Testis (tissue), 3 donors: Measurements from ENCODE around the gene ZIC5. TPM values are rescaled to one million over a fixed set of nuclear protein-coding genes. Genes with fewer than 3 reads are reported as not detected.

ENCODE experiments used
- DNase-seq: peaks from one replicate; pipeline ENCODE4 v3.0.0-alpha.2; 2019
- H3K27ac ChIP-seq, 2 donors: fragments of 200-600 bp; sonication (generic); one replicate each; pipeline ENCODE4 v1.5.1; 2019
- H3K27me3 ChIP-seq: fragments of 200-600 bp; sonication (generic); one replicate; pipeline ENCODE4 v1.5.1; 2019
- H3K36me3 ChIP-seq: fragments of 200-600 bp; sonication (generic); one replicate; pipeline ENCODE4 v1.5.1; 2017; ENCODE audit warnings: low read depth; ENCODE audit errors: missing control alignments
- H3K4me1 ChIP-seq: fragments of 200-600 bp; sonication (generic); one replicate; pipeline ENCODE4 v1.5.1; 2019
- H3K4me3 ChIP-seq, 2 donors: fragments of 200-600 bp; sonication (generic); one replicate each; pipeline ENCODE4 v1.5.1; 2017 to 2019
- H3K9me3 ChIP-seq: fragments of 200-600 bp; sonication (generic); one replicate; pipeline ENCODE4 v1.5.1; 2017
- POLR2A ChIP-seq: fragments of 450-650 bp; IDR thresholded peaks from one replicate; pipeline ENCODE4 v1.6.1; 2017; ENCODE audit warnings: antibody characterized with exemption, mild to moderate bottlenecking, moderate library complexity
- WGBS, 2 donors: methylation state at CpG; one replicate each; pipeline ENCODE4 v1.1.5; 2018; 5-methylcytosine and 5-hydroxymethylcytosine counted together
- intact Hi-C: fragments of 100-400 bp; cut with DNase I; formaldehyde crosslinking; loops from one replicate; pipeline ENCODE4 v1.15.1; 2023; ENCODE audit warnings: low total_unique reads
- polyA plus RNA-seq: library from polyadenylated mRNA; stranded (reverse); fragments of 350-450 nt; fragmentation: Illumina TruSeq; extraction: RNeasy Lipid Tissue Mini Kit (QIAGEN cat#74804); gene quantifications from one replicate; pipeline ENCODE4 v1.2.3, GENCODE V29; 2014; ENCODE audit warnings: low read depth, low replicate concordance; ENCODE audit not compliant: insufficient read depth
- total RNA-seq, 2 donors: library from RNA; depleted of rRNA; stranded (reverse); fragments of >200 nt; gene quantifications; one replicate each; pipeline ENCODE4 v1.2.3, GENCODE V29; 2016
- TF ChIP-seq, protein P1 (sequence below), 3 experiments: fragments of 450-650 bp in 2 of 3; fragments of 200-600 bp in 1 of 3; sonication (generic) in 1 of 3; IDR thresholded peaks; one replicate each; pipeline ENCODE4 v1.5.1; 2016 to 2019; ENCODE audit warnings: antibody characterized with exemption in 3 of 3, mild to moderate bottlenecking in 2 of 3, moderate library complexity in 1 of 3

Gene ZIC5
- total and polyA plus RNA-seq, 3 donors from 2014 or later = 2.0 to 6.9 (median 3.0) TPM

DNA sequence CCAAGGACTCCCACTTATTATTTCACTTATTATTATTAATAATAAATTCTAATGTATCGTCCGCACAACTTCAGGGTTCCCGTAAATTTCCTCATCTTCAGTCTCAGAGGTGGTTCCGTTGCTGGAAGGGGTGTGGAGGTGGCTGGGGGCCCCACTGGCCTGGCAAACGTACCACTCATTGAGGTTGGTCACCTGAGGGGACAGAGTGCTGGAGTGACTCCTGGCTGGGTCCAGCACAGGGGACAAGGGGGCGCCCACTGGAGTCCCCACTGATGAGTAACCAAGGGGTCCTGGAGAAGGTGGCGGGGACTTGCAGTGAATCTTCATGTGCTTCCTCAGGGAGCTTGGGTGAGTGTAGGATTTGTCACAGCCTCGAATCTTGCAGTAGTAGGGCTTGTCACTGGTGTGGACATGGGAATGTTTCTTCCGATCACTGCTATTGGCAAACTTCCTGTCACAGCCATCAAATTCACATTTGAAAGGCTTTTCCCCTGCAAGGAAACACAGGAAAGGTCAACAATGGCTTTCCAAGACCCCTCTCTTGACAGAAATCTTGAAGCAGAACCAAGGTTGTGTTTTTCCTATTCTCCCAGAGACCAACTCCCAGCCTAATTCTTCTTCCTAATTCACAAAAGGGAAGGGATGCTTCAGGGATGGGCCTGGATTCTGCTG, 6.1 kb downstream of the ZIC5 start:
- no peaks in the 10 kb centered on the region for H3K36me3 ChIP-seq
- H3K4me1 ChIP-seq = no peaks in the 10 kb centered on the region
- H3K27me3 ChIP-seq = no peaks in the 10 kb centered on the region
- WGBS, 2 donors = 87 to 99% methylated on average over 7 to 9 of the region's 9 CpGs
- no peak overlapping the region for H3K27ac ChIP-seq
- no peak overlapping the region for H3K4me3 ChIP-seq
- intact Hi-C loops = no loop called here
- no peak for TF ChIP-seq POLR2A
- TF ChIP-seq, protein P1, sequence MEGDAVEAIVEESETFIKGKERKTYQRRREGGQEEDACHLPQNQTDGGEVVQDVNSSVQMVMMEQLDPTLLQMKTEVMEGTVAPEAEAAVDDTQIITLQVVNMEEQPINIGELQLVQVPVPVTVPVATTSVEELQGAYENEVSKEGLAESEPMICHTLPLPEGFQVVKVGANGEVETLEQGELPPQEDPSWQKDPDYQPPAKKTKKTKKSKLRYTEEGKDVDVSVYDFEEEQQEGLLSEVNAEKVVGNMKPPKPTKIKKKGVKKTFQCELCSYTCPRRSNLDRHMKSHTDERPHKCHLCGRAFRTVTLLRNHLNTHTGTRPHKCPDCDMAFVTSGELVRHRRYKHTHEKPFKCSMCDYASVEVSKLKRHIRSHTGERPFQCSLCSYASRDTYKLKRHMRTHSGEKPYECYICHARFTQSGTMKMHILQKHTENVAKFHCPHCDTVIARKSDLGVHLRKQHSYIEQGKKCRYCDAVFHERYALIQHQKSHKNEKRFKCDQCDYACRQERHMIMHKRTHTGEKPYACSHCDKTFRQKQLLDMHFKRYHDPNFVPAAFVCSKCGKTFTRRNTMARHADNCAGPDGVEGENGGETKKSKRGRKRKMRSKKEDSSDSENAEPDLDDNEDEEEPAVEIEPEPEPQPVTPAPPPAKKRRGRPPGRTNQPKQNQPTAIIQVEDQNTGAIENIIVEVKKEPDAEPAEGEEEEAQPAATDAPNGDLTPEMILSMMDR (IDR thresholded peaks at IDR 0.05) = no peak
- DNase-seq = no peak
- no peaks in the 10 kb centered on the region for H3K9me3 ChIP-seq

DNA sequence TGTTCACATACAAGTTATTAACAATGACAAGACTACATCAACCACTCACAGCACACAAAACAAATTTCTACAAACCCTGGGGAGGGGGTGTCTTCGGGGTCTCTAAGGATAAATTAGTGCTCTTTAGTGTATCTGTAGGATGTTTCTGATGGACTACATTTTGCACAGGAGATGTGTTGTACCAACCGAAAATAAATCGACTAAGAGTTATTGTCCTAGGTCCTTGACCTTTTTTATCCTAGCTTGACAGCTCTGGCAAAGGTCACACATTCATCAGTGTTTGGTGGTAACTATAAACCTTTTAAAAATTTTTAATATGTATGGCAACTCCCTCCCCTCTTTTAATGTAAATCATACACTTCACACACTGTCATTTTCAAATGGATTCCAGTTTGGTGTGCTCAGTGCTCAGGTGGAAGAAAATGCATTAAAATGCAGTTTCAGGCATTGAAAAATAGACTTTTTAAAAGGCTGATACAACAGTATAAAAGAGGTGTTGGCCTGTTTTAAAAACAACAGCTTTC, 7.7 kb downstream of the ZIC5 start:
- Histone ChIP-seq H3K4me3 (no peak overlapping the region), H3K36me3 (no peaks in the 10 kb centered on the region), H3K27ac (no peak overlapping the region), H3K27me3 (peaks cover 4% of the 10 kb centered on the region), H3K4me1 (peaks cover 2% of the 10 kb centered on the region), H3K9me3 (no peaks in the 10 kb centered on the region)
- intact Hi-C loops = no loop called here
- DNase-seq = no peak
- WGBS, 2 donors = 42 to 58% methylated on average over 3 of the region's 3 CpGs
- TF ChIP-seq POLR2A = no peak
- TF ChIP-seq, protein P1 (IDR thresholded peaks at IDR 0.05) = no peak

DNA sequence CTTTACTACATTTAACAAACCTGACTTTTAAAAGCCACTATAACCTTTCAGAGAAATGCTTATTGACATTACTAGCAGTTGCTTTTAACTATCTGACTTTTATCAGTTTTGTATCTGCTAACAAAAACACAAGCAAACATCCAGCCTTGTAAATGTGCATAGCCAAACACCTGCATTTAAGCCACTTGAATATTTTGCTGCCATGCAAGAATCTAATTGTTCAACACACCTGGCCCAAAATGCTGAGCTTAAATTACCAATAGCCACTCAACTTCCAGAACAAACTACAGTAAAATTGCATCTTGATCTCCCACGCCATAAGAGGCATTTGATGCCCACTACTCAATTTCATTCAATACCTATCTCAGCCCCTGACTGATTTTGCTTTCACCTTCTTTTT, 9.3 kb downstream of the ZIC5 start:
- H3K27ac ChIP-seq = no peak overlapping the region
- no peak for DNase-seq
- WGBS, 2 donors = 79 to 81% methylated on average over 1 of the region's 1 CpG
- H3K9me3 ChIP-seq = no peaks in the 10 kb centered on the region
- intact Hi-C loops = no loop called here
- H3K4me3 ChIP-seq = no peak overlapping the region
- H3K27me3 ChIP-seq = peaks cover 5% of the 10 kb centered on the region
- TF ChIP-seq, protein P1 (IDR thresholded peaks at IDR 0.05) = no peak
- no peak for TF ChIP-seq POLR2A
- peaks cover 7% of the 10 kb centered on the region for H3K4me1 ChIP-seq
- H3K36me3 ChIP-seq = no peaks in the 10 kb centered on the region

DNA sequence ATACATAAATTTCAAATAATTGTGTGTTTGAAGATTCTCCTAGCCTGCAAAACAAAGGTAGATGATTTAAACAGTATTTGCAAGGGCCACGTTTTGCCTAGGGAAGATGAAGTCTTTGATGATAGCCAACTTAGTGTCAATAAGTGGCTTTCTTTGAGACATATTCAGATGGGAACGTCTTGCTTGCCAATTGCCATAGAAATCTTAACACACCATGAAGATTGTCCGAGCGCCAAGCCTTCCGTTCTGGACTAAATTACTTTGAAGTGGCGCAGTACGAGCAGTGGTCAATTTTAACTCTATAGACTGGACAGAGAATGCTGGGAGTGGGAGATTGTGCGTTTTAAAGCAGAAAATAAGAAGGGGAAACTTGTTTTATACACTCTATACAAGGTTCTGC, 9.9 kb downstream of the ZIC5 start:
- Histone ChIP-seq H3K27ac (no peak overlapping the region), H3K4me1 (peaks cover 13% of the 10 kb centered on the region), H3K27me3 (peaks cover 5% of the 10 kb centered on the region), H3K9me3 (no peaks in the 10 kb centered on the region), H3K36me3 (no peaks in the 10 kb centered on the region), H3K4me3 (no peak overlapping the region)
- intact Hi-C loops = no loop called here
- 47 to 59% methylated on average over 8 of the region's 8 CpGs for WGBS, 2 donors
- TF ChIP-seq, protein P1 (IDR thresholded peaks at IDR 0.05) = no peak
- no peak for TF ChIP-seq POLR2A
- DNase-seq = no peak
